ENCODE data around the gene ALDH1A2.

Gene ALDH1A2

GRCh38 chr15:58108117-58108516, 42.6 kb upstream of the ALDH1A2 start:
- no peak overlapping the region for H3K4me3 ChIP-seq (ENCODE audit: low read depth, low read length)
- TF ChIP-seq CTCF (IDR thresholded peaks at IDR 0.05; ENCODE audit: insufficient read depth, low read depth, low read length, missing control alignments), result no peak
- DNase-seq (ENCODE audit: low read depth), result no peak

- no peak overlapping the region for H3K4me3 ChIP-seq (ENCODE audit: low read depth, low read length)
- TF ChIP-seq CTCF (IDR thresholded peaks at IDR 0.05; ENCODE audit: insufficient read depth, low read depth, low read length, missing control alignments), result no peak
- DNase-seq (ENCODE audit: low read depth), result no peak
These were observed 38.0 kb upstream of the ALDH1A2 start for GRCh38 chr15:58103482-58103881.

GRCh38 chr15:58096529-58097084, 31.1 kb upstream of the ALDH1A2 start:
- H3K4me3 ChIP-seq (ENCODE audit: low read depth, low read length), result no peak overlapping the region
- DNase-seq (ENCODE audit: low read depth), result no peak
- no peak for TF ChIP-seq CTCF (IDR thresholded peaks at IDR 0.05; ENCODE audit: insufficient read depth, low read depth, low read length, missing control alignments)

GRCh38 chr15:58095415-58095814, 29.9 kb upstream of the ALDH1A2 start:
- TF ChIP-seq CTCF (IDR thresholded peaks at IDR 0.05; ENCODE audit: insufficient read depth, low read depth, low read length, missing control alignments), result no peak
- no peak overlapping the region for H3K4me3 ChIP-seq (ENCODE audit: low read depth, low read length)
- DNase-seq (ENCODE audit: low read depth), result no peak

- H3K4me3 ChIP-seq (ENCODE audit: low read depth, low read length), result no peak overlapping the region
- DNase-seq (ENCODE audit: low read depth), result no peak
- no peak for TF ChIP-seq CTCF (IDR thresholded peaks at IDR 0.05; ENCODE audit: insufficient read depth, low read depth, low read length, missing control alignments)
These were observed 22.4 kb upstream of the ALDH1A2 start for GRCh38 chr15:58087871-58088270.

GRCh38 chr15:58086491-58086890, 21.0 kb upstream of the ALDH1A2 start:
- H3K4me3 ChIP-seq (ENCODE audit: low read depth, low read length), result no peak overlapping the region
- TF ChIP-seq CTCF (IDR thresholded peaks at IDR 0.05; ENCODE audit: insufficient read depth, low read depth, low read length, missing control alignments), result no peak
- DNase-seq (ENCODE audit: low read depth), result no peak

- DNase-seq (ENCODE audit: low read depth), result no peak
- TF ChIP-seq CTCF (IDR thresholded peaks at IDR 0.05; ENCODE audit: insufficient read depth, low read depth, low read length, missing control alignments), result no peak
- no peak overlapping the region for H3K4me3 ChIP-seq (ENCODE audit: low read depth, low read length)
These were observed 18.0 kb upstream of the ALDH1A2 start for GRCh38 chr15:58083526-58083925.

Measured in GM12865 (cell line).